OCI-LY3 (cell line): Measurements from ENCODE around the gene FOS.

Experiments
- H2AFZ ChIP-seq: fragments of 200-600, 300-600 bp; shearing (Covaris generic); 2 replicates; pipeline ENCODE4 v1.6.0; 2014; ENCODE audit warnings: antibody characterized with exemption, low read depth, low read length
- H3K27ac ChIP-seq: fragments of 200-600, 300-600 bp; sonication (generic); 2 replicates; pipeline ENCODE4 v1.5.1; 2014; ENCODE audit warnings: mild to moderate bottlenecking, low read length, moderate library complexity, mixed read lengths
- H3K27me3 ChIP-seq: fragments of 200-600, 300-600 bp; sonication (generic); 2 replicates; pipeline ENCODE4 v1.6.1; 2014; ENCODE audit warnings: low read depth, low read length, mixed read lengths
- H3K36me3 ChIP-seq: fragments of 200-600, 300-600 bp; sonication (generic); replicated peaks from 2 replicates; pipeline ENCODE3; 2014; ENCODE audit warnings: low read depth, low read length, mixed read lengths
- H3K4me1 ChIP-seq: fragments of 300-600, 200-600 bp; sonication (generic); 2 replicates; pipeline ENCODE4 v1.6.1; 2014; ENCODE audit warnings: low read length, mixed read lengths
- H3K4me2 ChIP-seq: fragments of 200-600, 300-600 bp; sonication (generic); 2 replicates; pipeline ENCODE4 v1.6.1; 2014; ENCODE audit warnings: low read length, mixed read lengths
- H3K4me3 ChIP-seq: fragments of 300-600, 200-600 bp; sonication (generic); 2 replicates; pipeline ENCODE4 v1.5.1; 2014; ENCODE audit warnings: antibody characterized with exemption, mild to moderate bottlenecking, low read length, moderate library complexity
- H3K79me2 ChIP-seq: fragments of 300-600, 200-600 bp; shearing (Covaris generic); 2 replicates; pipeline ENCODE4 v1.6.1; 2014; ENCODE audit warnings: mild to moderate bottlenecking, low read length, mixed read lengths
- H3K9ac ChIP-seq: fragments of 300-600, 200-600 bp; shearing (Covaris generic); 2 replicates; pipeline ENCODE4 v1.6.0; 2014; ENCODE audit warnings: mild to moderate bottlenecking, low read length, moderate library complexity
- H3K9me3 ChIP-seq: fragments of 200-600, 300-600 bp; shearing (Covaris generic); 2 replicates; pipeline ENCODE4 v1.6.1; 2014; ENCODE audit warnings: low read length, mixed read lengths; ENCODE audit not compliant: insufficient read depth
- H4K20me1 ChIP-seq: fragments of 200-600, 300-600 bp; sonication (generic); 2 replicates; pipeline ENCODE4 v1.6.1; 2016; ENCODE audit warnings: low read length, mixed read lengths; ENCODE audit not compliant: insufficient read depth
- CTCF ChIP-seq: fragments of 200-600, 300-600 bp; sonication (generic); IDR thresholded peaks from 2 replicates; pipeline ENCODE4 v1.5.1; 2014; ENCODE audit warnings: antibody characterized with exemption, low read length, low read depth
- EZH2phosphoT487 ChIP-seq: fragments of 200-600 bp; shearing (Covaris generic); IDR thresholded peaks from 2 replicates; pipeline ENCODE4 v1.6.1; 2018; ENCODE audit warnings: antibody characterized with exemption, mixed run types, low read depth

FOS gene

GRCh38 chr14:75310295-75311111 lies 31.9 kb downstream of the FOS start:
- peaks cover 15% of the 10 kb centered on the region; the same call in 1 of the 2 replicates for H3K27me3 ChIP-seq
- no peak overlapping the region for H3K4me2 ChIP-seq
- H2AFZ ChIP-seq: no peak overlapping the region
- H3K9me3 ChIP-seq: no peaks in the 10 kb centered on the region
- no peak overlapping the region for H3K27ac ChIP-seq
- no peak overlapping the region for H3K4me3 ChIP-seq
- TF ChIP-seq CTCF (no peak), EZH2phosphoT487 (no peak)
- no peaks in the 10 kb centered on the region for H3K79me2 ChIP-seq
- no peaks in the 10 kb centered on the region for H3K36me3 ChIP-seq
- H3K9ac ChIP-seq: no peak overlapping the region
- H3K4me1 ChIP-seq: peaks cover 26% of the 10 kb centered on the region
- no peaks in the 10 kb centered on the region for H4K20me1 ChIP-seq

DNA sequence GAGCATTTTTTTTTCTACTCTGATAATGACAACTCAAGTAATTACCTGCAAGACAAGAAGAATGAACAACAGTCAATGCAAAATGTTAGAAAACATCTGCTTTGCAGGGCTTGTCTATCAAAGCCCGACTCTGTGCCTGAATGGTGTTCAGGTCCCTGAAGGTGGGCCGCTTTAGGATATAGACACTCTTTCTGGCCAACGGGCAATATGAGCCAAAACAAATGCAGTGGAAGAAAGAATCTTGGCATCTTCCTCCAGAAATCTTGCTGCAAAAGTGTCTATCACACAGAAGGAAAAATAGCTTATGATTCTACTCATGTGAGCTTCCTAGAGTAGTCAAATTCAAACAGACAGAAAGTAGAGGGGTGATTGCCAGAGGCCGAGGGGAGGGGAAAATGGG lies 32.7 kb downstream of the FOS start:
- no peak for TF ChIP-seq CTCF
- no peak for TF ChIP-seq EZH2phosphoT487
- Histone ChIP-seq H3K27ac (no peak overlapping the region), H3K9me3 (no peaks in the 10 kb centered on the region)

DNA sequence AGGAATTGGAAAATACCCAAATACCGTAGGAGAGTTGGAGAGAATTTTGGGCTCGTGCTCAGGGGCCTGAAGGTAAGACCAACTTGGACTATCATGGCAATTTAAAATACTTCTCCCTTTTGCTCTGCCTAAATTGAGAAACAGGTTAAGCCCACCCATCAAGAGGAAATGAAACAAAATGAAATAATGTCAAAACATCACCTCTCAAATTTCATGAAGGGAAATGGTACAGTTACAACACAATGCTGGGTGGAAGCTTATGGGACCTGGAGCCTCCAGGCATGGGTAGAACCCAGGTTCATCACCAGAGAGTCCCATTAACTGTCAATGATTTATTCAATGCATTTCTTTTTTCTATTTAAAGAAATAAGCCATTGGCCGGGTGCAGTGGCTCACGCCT lies 33.7 kb downstream of the FOS start:
- Histone ChIP-seq H2AFZ (no peak overlapping the region), H3K4me2 (peak overlapping the region; percentile 22; the same call in 1 of the 2 replicates), H4K20me1 (no peaks in the 10 kb centered on the region), H3K4me3 (no peak overlapping the region), H3K4me1 (peaks cover 22% of the 10 kb centered on the region), H3K27ac (no peak overlapping the region), H3K27me3 (peaks cover 15% of the 10 kb centered on the region; the same call in 1 of the 2 replicates), H3K9me3 (no peaks in the 10 kb centered on the region), H3K79me2 (no peaks in the 10 kb centered on the region), H3K36me3 (no peaks in the 10 kb centered on the region), H3K9ac (no peak overlapping the region)
- no peak for TF ChIP-seq EZH2phosphoT487
- no peak for TF ChIP-seq CTCF

More for the DNA sequence above, 32.7 kb downstream of the FOS start:
- H3K9ac ChIP-seq: no peak overlapping the region
- H4K20me1 ChIP-seq: no peaks in the 10 kb centered on the region
- H3K27me3 ChIP-seq: peaks cover 15% of the 10 kb centered on the region; the same call in 1 of the 2 replicates
- no peak overlapping the region for H2AFZ ChIP-seq
- no peak overlapping the region for H3K4me3 ChIP-seq
- H3K79me2 ChIP-seq: no peaks in the 10 kb centered on the region
- no peaks in the 10 kb centered on the region for H3K36me3 ChIP-seq
- H3K4me1 ChIP-seq: peaks cover 26% of the 10 kb centered on the region
- H3K4me2 ChIP-seq: no peak overlapping the region

GRCh38 chr14:75313294-75313693 lies 34.7 kb downstream of the FOS start:
- Histone ChIP-seq H3K27me3 (peaks cover 15% of the 10 kb centered on the region; the same call in 1 of the 2 replicates), H3K36me3 (no peaks in the 10 kb centered on the region), H4K20me1 (no peaks in the 10 kb centered on the region), H3K9ac (no peak overlapping the region), H3K9me3 (no peaks in the 10 kb centered on the region), H3K79me2 (no peaks in the 10 kb centered on the region), H3K4me2 (no peak overlapping the region), H3K4me1 (peaks cover 12% of the 10 kb centered on the region), H2AFZ (no peak overlapping the region), H3K4me3 (no peak overlapping the region), H3K27ac (no peak overlapping the region)
- no peak for TF ChIP-seq CTCF
- TF ChIP-seq EZH2phosphoT487: no peak
